ENCODE results near the gene ZNF132.

DNA sequence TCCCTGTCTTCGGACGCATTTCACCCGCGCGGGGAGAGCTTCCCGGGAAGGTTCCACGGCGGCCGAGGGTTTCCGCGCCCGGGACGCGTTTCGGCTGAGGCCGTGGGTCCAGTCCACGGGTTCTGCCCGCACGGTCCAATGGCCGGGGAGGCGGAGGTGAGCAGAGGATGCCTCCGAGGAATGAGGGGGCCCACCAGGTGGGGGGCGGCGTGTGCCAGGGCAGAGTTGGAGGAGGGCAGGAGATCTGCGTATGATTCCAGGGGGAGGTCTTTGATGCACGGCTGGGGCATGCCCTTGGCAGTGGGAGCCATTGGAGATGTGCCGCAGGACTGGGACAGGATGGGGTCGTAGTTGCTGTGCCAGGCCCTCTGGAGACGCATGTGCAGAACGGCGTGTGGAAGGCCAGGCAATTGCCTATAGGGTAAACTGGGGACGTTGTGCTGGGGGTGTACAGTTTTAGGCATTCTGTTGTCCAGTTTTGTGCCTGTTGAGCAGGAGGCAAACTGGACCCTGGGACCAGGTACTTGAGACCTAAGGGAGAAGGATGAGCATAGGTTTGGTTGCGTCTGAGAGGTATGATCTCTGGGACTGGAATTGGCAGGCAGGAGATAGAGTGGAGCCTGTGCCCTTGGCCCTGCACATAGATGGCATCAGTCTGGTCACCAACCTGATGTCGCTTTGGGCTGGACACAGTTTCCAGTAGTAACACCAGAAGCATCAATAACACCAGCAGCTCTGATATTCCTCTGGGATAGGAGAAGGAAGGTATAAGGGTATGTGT lies 30.8 kb downstream of the ZNF132 start:
- TF ChIP-seq JUN (CRISPR knock-in tag; IDR thresholded peaks at IDR 0.05), result no peak
- TF ChIP-seq, protein P1, sequence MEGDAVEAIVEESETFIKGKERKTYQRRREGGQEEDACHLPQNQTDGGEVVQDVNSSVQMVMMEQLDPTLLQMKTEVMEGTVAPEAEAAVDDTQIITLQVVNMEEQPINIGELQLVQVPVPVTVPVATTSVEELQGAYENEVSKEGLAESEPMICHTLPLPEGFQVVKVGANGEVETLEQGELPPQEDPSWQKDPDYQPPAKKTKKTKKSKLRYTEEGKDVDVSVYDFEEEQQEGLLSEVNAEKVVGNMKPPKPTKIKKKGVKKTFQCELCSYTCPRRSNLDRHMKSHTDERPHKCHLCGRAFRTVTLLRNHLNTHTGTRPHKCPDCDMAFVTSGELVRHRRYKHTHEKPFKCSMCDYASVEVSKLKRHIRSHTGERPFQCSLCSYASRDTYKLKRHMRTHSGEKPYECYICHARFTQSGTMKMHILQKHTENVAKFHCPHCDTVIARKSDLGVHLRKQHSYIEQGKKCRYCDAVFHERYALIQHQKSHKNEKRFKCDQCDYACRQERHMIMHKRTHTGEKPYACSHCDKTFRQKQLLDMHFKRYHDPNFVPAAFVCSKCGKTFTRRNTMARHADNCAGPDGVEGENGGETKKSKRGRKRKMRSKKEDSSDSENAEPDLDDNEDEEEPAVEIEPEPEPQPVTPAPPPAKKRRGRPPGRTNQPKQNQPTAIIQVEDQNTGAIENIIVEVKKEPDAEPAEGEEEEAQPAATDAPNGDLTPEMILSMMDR (IDR thresholded peaks at IDR 0.05), result no peak
- no peak for TF ChIP-seq TEAD1 (CRISPR knock-in tag; IDR thresholded peaks at IDR 0.05)
- TF ChIP-seq, protein P2, sequence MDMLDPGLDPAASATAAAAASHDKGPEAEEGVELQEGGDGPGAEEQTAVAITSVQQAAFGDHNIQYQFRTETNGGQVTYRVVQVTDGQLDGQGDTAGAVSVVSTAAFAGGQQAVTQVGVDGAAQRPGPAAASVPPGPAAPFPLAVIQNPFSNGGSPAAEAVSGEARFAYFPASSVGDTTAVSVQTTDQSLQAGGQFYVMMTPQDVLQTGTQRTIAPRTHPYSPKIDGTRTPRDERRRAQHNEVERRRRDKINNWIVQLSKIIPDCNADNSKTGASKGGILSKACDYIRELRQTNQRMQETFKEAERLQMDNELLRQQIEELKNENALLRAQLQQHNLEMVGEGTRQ (CRISPR knock-in tag; IDR thresholded peaks at IDR 0.05), result no peak
- TF ChIP-seq, protein P3, sequence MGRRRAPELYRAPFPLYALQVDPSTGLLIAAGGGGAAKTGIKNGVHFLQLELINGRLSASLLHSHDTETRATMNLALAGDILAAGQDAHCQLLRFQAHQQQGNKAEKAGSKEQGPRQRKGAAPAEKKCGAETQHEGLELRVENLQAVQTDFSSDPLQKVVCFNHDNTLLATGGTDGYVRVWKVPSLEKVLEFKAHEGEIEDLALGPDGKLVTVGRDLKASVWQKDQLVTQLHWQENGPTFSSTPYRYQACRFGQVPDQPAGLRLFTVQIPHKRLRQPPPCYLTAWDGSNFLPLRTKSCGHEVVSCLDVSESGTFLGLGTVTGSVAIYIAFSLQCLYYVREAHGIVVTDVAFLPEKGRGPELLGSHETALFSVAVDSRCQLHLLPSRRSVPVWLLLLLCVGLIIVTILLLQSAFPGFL (CRISPR knock-in tag; IDR thresholded peaks at IDR 0.05; ENCODE audit: borderline replicate concordance), result no peak
